ENCODE measurements around the gene ADK. TPM values are rescaled to one million over a fixed set of nuclear protein-coding genes. Genes with fewer than 3 reads are reported as not detected.

ADK gene
- total and polyA plus RNA-seq, 2 of the 13 experiments (the other 11 are each of a cell fraction or from before 2014, with no cell fraction given): 48.6 to 79.1 TPM

GRCh38 chr10:74176380-74177139 lies 25.5 kb downstream of the ADK start (continued):
- TF ChIP-seq ZNF142 (CRISPR knock-in tag; IDR thresholded peaks at IDR 0.05) (peak; percentile 81; the same call in 1 of the 2 replicates), MED13 (CRISPR knock-in tag; IDR thresholded peaks at IDR 0.05) (peak; percentile 26; the same call in 1 of the 2 replicates), ELF3 (CRISPR knock-in tag; IDR thresholded peaks at IDR 0.05) (no peak; the same call in none of the 2 replicates), ZNF260 (CRISPR knock-in tag; IDR thresholded peaks at IDR 0.05; ENCODE audit: borderline replicate concordance, low read depth) (no peak), NCOR1 (IDR thresholded peaks at IDR 0.05; ENCODE audit: borderline replicate concordance, low read length) (no peak; the same call in 1 of the 2 replicates), HOXA9 (CRISPR knock-in tag; IDR thresholded peaks at IDR 0.05; ENCODE audit: borderline replicate concordance) (peak; percentile 94; the same call in 1 of the 2 replicates), ZBTB2 (CRISPR knock-in tag; IDR thresholded peaks at IDR 0.05; ENCODE audit: low read depth) (peak; percentile 72), ZFP37 (CRISPR knock-in tag; IDR thresholded peaks at IDR 0.05; ENCODE audit: borderline replicate concordance) (no peak), TSC22D2 (CRISPR knock-in tag; IDR thresholded peaks at IDR 0.05; ENCODE audit: borderline replicate concordance) (peak; percentile 87; the same call in 1 of the 2 replicates), ZNF570 (CRISPR knock-in tag; IDR thresholded peaks at IDR 0.05; ENCODE audit: borderline replicate concordance) (no peak), ZBTB34 (CRISPR knock-in tag; IDR thresholded peaks at IDR 0.05) (peak; percentile 47), EZH2 (conservative IDR thresholded peaks at IDR 0.05; ENCODE audit: low read depth, low read length) (no peak), TEF (CRISPR knock-in tag; IDR thresholded peaks at IDR 0.05) (peak; percentile 63), ZNF143 (CRISPR knock-in tag; IDR thresholded peaks at IDR 0.05) (peak; percentile 69), CSRNP1 (CRISPR knock-in tag; IDR thresholded peaks at IDR 0.05) (peak; percentile 89; the same call in 1 of the 2 replicates), SIX1 (CRISPR knock-in tag; IDR thresholded peaks at IDR 0.05; ENCODE audit: borderline replicate concordance) (no peak), ZBTB20 (CRISPR knock-in tag; IDR thresholded peaks at IDR 0.05; ENCODE audit: borderline replicate concordance, low read depth) (peak; percentile 89)
